GM19240 (cell line): ENCODE measurements around the gene WNT2.
"Not testable (repeated sequence)": the region's sequence is repeated elsewhere in the genome, so short reads cannot be mapped to it uniquely, and the experiment has no call there.

Experiments
- DNase-seq: peaks from one replicate; pipeline ENCODE4 v3.0.0; 2011; ENCODE audit warnings: low spot score; ENCODE audit not compliant: insufficient read length

The WNT2 gene

GRCh38 chr7:117264716-117265115 lies 58.1 kb downstream of the WNT2 start:
- no peak for DNase-seq

- DNase-seq = no peak
These were observed 60.3 kb downstream of the WNT2 start for GRCh38 chr7:117262546-117262945.

DNA sequence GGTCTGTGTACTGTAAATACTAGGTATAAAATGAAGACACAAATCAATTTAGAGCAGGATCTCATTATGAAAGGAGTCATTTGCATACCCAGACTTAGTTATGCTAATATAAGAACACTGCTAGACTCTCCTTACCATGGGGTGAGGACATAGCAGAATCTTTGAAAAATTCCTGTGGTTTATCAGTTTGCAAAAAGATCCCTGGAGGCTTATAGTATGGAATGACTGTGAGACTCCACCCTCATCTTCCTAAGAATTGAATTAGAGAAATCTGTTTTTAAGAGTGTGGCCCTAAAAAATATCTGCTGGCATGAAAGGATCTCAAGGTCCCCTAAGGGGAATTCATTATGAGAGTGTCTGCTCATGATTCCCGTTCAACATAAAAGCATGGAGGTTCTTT lies 63.2 kb downstream of the WNT2 start:
- no peak for DNase-seq

DNA sequence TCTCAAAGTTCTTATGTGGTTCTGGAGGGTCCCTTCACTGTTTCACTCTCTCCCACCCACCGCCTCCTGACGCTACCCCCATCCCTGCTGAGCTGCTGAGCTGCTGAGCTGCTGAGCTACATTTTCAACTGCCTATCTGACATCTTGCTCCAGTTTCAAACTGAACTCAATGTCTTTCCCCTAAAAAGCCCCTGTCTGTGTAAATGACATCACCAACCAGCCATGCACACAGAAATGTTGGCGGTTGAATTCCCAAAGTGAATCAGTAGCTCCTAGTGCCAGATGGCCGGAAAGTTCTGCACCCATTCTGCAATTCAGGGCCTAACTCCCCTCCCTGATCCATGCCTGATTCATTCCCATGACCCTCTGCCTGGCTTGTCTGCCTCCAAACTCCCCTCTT lies 71.2 kb downstream of the WNT2 start:
- DNase-seq = no peak

GRCh38 chr7:117250801-117251200 lies 72.1 kb downstream of the WNT2 start:
- no peak for DNase-seq

- no peak for DNase-seq
These were observed 72.6 kb downstream of the WNT2 start for GRCh38 chr7:117250245-117250644.

DNA sequence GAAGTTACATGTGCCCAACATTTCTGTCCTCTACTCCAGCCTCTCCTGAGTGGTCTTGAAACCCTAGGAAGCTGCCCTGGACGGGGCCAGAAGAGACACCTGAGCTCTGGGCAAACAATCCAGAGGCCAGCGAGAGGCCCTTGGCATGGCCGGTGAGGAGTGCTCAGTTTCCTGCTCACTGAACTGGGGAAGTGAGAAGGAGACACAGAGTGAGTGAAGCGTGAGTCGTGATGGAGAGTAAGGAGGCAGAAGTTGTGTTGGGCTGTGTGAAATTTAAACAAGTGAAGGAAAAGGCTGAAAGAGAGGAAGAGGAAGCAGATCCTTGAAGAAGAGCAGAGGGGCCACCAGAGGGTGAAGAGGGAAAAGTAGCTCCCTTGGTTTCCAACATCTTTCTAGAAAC lies 73.2 kb downstream of the WNT2 start:
- no peak for DNase-seq

DNA sequence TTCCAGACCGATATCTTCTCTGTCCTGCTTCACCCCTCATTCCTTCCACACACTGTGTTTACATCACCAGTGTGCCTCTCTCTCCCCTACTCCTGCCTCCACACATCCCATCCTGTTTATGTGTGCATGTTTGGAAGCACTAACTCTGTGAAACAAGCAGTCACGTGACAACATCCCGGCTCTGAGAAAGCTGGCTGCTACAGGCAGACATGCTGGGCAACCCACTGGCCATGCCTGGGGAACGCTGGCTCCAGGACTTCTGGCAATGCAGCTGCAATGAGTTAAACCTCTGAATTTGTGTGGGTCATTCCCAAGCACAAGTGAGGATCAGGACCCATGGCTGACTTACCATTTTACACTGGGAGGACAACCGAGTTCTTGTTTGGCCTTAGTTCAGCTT lies 74.0 kb downstream of the WNT2 start:
- DNase-seq = no peak

DNA sequence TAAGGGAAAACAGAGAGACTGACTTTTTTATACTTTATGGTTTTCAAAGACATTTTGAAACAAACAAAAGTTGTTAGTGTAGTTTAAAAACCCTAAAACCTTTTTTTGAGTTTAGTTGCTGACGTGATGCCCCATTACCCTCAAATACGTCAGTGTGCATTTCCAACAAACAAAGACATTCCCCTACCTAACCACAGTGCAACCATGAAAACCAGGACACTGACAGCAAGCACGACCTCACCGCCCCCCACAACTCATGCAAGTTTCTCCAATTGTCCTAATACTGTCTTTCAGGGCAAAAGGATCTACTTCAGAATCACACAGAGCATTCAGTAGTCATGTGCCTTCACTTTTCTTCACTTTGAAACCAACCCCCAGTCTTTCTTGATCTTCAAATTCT lies 75.0 kb downstream of the WNT2 start:
- no peak for DNase-seq

GRCh38 chr7:117245703-117246102 lies 77.2 kb downstream of the WNT2 start:
- DNase-seq = not testable (repeated sequence)

GRCh38 chr7:117243390-117243789 lies 79.5 kb downstream of the WNT2 start:
- no peak for DNase-seq

DNA sequence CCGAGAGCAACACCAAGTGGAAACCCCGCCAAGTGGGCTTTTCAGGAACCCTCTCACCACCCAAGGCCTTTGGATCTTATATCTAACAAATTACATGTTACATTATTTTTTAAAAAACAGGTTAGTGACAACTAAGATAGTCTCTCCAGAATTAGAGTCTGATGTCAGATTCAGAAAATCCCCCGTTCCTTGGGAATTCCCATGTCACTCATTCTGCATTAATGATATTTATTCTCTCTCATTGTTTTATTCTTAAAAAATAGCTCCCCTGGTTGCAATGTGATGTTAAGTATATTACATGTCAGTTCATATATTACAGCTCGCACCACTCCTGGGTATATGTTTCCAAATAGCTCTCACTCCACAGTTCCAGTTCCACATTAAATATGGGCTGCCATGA lies 81.8 kb downstream of the WNT2 start:
- no peak for DNase-seq

- DNase-seq = no peak
These were observed 83.9 kb downstream of the WNT2 start for GRCh38 chr7:117238937-117239336.

GRCh38 chr7:117238472-117238871 lies 84.4 kb downstream of the WNT2 start:
- no peak for DNase-seq

DNA sequence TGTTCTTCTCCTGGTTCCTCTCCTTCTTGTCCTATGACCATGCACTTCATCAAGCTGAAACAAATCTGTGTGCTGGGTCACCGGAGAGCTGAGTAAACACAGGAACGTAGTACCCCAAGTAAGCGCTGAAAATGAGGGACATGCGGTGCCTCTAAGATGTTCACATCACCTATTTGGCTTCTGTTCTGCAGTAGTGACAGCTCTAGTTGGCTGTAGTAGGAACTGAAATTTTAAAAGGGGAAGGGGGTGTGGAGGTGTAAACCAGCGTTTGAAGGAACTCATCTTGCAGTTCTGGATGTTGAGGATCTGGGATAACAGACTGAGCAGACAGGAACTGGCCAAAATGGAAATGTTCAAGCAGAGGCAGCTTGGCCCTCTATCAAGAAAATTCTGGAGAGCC lies 85.2 kb downstream of the WNT2 start:
- no peak for DNase-seq

GRCh38 chr7:117231047-117231359 lies 91.9 kb downstream of the WNT2 start:
- no peak for DNase-seq

- no peak for DNase-seq
These were observed 92.4 kb downstream of the WNT2 start for GRCh38 chr7:117230276-117231046.

DNA sequence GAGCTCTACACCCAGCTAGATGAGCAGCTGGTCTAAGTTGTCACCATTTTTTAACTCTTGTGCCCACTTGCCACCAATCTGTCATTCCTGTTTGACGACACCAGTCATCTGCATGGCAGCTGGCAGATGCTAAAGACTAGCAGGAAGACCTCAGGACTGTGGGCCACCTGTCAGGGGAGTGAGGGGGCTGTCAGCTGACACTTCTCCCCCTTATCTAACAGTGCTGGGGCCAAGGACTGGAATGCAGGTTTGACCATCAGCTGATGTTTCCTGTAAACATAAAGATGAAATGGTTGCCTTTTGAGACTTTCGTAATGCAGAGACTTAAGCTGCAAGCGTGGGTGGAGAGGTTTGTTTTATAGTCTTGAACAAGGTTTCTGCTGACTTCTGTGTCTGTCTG lies 93.5 kb downstream of the WNT2 start:
- no peak for DNase-seq

DNA sequence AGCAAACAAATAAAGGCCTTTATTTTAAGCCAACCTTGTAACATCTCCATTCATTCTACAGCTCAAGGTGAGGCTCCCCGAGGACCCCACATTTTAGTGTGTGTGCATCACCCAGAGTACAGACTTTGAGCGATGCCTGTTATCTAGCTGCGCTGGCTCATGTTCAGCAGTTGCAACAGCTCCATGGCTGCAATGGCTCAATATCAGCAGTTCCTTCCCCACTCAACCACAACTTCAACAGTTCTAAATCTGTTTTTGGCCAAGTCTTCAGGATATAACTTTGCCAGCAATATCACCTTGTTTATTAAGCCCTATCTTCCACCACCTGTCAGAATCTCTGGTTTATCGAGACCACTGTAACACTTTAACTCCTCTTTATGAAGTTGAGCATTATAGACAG lies 95.8 kb downstream of the WNT2 start:
- DNase-seq = no peak

- DNase-seq = no peak
These were observed 97.3 kb downstream of the WNT2 start for GRCh38 chr7:117225536-117225935.
